Measurements from ENCODE around the gene MICAL3.
"Not testable (repeated sequence)": the region's sequence is repeated elsewhere in the genome, so short reads cannot be mapped to it uniquely, and the experiment has no call there.

MICAL3 gene

GRCh38 chr22:17767233-17768065, 256.9 kb downstream of the MICAL3 start:
- no peak for TF ChIP-seq CTCF (IDR thresholded peaks at IDR 0.05; ENCODE audit: low read depth, low read length, missing control alignments)
- H3K4me3 ChIP-seq (replicated peaks; ENCODE audit: low read depth, low read length) = no peak overlapping the region
- DNase-seq (ENCODE audit: extremely low read depth, low read depth) = no peak

GRCh38 chr22:17764852-17765251, 259.5 kb downstream of the MICAL3 start:
- H3K4me3 ChIP-seq (replicated peaks; ENCODE audit: low read depth, low read length); DNase-seq (ENCODE audit: extremely low read depth, low read depth): not testable (repeated sequence)

GRCh38 chr22:17764036-17764435, 260.3 kb downstream of the MICAL3 start:
- DNase-seq (ENCODE audit: extremely low read depth, low read depth) = no peak
- no peak overlapping the region for H3K4me3 ChIP-seq (replicated peaks; ENCODE audit: low read depth, low read length)
- TF ChIP-seq CTCF (IDR thresholded peaks at IDR 0.05; ENCODE audit: low read depth, low read length, missing control alignments) = no peak

- not testable (repeated sequence) for DNase-seq (ENCODE audit: extremely low read depth, low read depth); H3K4me3 ChIP-seq (replicated peaks; ENCODE audit: low read depth, low read length)
Observed at GRCh38 chr22:17763442-17763841, 260.9 kb downstream of the MICAL3 start.

GRCh38 chr22:17761138-17761488, 263.2 kb downstream of the MICAL3 start:
- no peak for TF ChIP-seq CTCF (IDR thresholded peaks at IDR 0.05; ENCODE audit: low read depth, low read length, missing control alignments)
- DNase-seq (ENCODE audit: extremely low read depth, low read depth) = no peak
- no peak overlapping the region for H3K4me3 ChIP-seq (replicated peaks; ENCODE audit: low read depth, low read length)

- no peak for DNase-seq (ENCODE audit: extremely low read depth, low read depth)
- H3K4me3 ChIP-seq (replicated peaks; ENCODE audit: low read depth, low read length) = no peak overlapping the region
- peak; percentile 22 for TF ChIP-seq CTCF (IDR thresholded peaks at IDR 0.05; ENCODE audit: low read depth, low read length, missing control alignments)
Observed at GRCh38 chr22:17754233-17754925, 270.0 kb downstream of the MICAL3 start.

- no peak for DNase-seq (ENCODE audit: extremely low read depth, low read depth)
- TF ChIP-seq CTCF (IDR thresholded peaks at IDR 0.05; ENCODE audit: low read depth, low read length, missing control alignments) = no peak
- H3K4me3 ChIP-seq (replicated peaks; ENCODE audit: low read depth, low read length) = no peak overlapping the region
Observed at GRCh38 chr22:17753401-17753989, 270.9 kb downstream of the MICAL3 start.

Measured in HFF-Myc (cell line).